22Rv1 (cell line): Measurements from ENCODE around the gene LDLRAD4.

Source experiments
- ZFX ChIP-seq: fragments of 450-650 bp; IDR thresholded peaks from 2 replicates; pipeline ENCODE4 v1.6.1; 2017; ENCODE audit warnings: antibody characterized with exemption, borderline replicate concordance
- TF ChIP-seq, protein P1 (sequence below): fragments of 450-650 bp; IDR thresholded peaks from 2 replicates; pipeline ENCODE4 v1.5.1; 2017; ENCODE audit warnings: mild to moderate bottlenecking

DNA sequence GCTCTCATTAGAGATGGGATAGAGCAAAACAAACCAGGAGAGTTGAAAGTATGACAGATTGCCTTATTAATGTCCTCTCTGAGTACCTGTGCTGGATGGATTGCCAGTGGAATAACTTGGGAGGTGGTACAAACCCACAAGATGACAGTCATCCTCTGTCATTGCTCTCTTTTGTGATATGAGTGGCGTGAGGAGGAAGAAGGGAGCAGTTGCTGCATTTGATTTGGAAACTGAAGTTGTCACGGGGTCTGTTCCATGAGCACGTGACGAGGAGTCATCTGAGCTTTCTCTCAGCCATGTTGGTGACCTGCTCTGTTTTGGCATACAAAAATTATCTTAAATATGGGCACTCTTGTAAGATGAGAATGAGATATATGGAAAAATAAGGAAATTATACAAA is 302.9 kb downstream of the LDLRAD4 start:
- TF ChIP-seq, protein P1, sequence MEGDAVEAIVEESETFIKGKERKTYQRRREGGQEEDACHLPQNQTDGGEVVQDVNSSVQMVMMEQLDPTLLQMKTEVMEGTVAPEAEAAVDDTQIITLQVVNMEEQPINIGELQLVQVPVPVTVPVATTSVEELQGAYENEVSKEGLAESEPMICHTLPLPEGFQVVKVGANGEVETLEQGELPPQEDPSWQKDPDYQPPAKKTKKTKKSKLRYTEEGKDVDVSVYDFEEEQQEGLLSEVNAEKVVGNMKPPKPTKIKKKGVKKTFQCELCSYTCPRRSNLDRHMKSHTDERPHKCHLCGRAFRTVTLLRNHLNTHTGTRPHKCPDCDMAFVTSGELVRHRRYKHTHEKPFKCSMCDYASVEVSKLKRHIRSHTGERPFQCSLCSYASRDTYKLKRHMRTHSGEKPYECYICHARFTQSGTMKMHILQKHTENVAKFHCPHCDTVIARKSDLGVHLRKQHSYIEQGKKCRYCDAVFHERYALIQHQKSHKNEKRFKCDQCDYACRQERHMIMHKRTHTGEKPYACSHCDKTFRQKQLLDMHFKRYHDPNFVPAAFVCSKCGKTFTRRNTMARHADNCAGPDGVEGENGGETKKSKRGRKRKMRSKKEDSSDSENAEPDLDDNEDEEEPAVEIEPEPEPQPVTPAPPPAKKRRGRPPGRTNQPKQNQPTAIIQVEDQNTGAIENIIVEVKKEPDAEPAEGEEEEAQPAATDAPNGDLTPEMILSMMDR = no peak
- TF ChIP-seq ZFX = no peak
